Smooth muscle cell (in vitro differentiated cells): ENCODE measurements around the gene COL8A2. TPM values are rescaled to one million over a fixed set of nuclear protein-coding genes. Genes with fewer than 3 reads are reported as not detected.

ENCODE experiments used
- DNase-seq: peaks from one replicate; lab custom pipeline; 2025; ENCODE audit not compliant: unreplicated experiment; lab: John Stamatoyannopoulos, UW
- H2AFZ ChIP-seq: fragments of 200-600 bp; sonication (generic); 2 replicates; pipeline ENCODE4 v1.6.0; 2016; ENCODE audit warnings: antibody characterized with exemption, low read depth, mild to moderate bottlenecking
- H3F3A ChIP-seq: fragments of 200-600 bp; sonication (generic); 2 replicates; pipeline ENCODE4 v1.6.0; 2017; ENCODE audit warnings: antibody characterized with exemption, low read depth
- H3K27ac ChIP-seq: fragments of 200-600 bp; sonication (generic); 2 replicates; pipeline ENCODE4 v1.5.1; 2016; ENCODE audit warnings: low read depth, mild to moderate bottlenecking
- H3K27me3 ChIP-seq: fragments of 200-600 bp; sonication (generic); 2 replicates; pipeline ENCODE4 v1.6.1; 2016; ENCODE audit warnings: low read depth, mild to moderate bottlenecking
- H3K36me3 ChIP-seq: fragments of 200-600 bp; sonication (generic); 2 replicates; pipeline ENCODE4 v1.5.1; 2016; ENCODE audit warnings: low read depth
- H3K4me1 ChIP-seq: fragments of 200-600 bp; sonication (generic); 2 replicates; pipeline ENCODE4 v1.5.1; 2016; ENCODE audit warnings: low read depth
- H3K4me2 ChIP-seq: fragments of 200-600 bp; sonication (generic); 2 replicates; pipeline ENCODE4 v1.6.0; 2016; ENCODE audit warnings: mild to moderate bottlenecking
- H3K4me3 ChIP-seq: fragments of 200-600 bp; sonication (generic); 2 replicates; pipeline ENCODE4 v1.5.1; 2016; ENCODE audit warnings: mild to moderate bottlenecking
- H3K79me2 ChIP-seq: fragments of 200-600 bp; sonication (generic); 2 replicates; pipeline ENCODE4 v1.6.0; 2016; ENCODE audit warnings: low read depth, mild to moderate bottlenecking
- H3K9ac ChIP-seq: fragments of 200-600 bp; sonication (generic); 2 replicates; pipeline ENCODE4 v1.6.0; 2016; ENCODE audit warnings: low read depth
- H3K9me3 ChIP-seq: fragments of 200-600 bp; sonication (generic); replicated peaks from 2 replicates; pipeline ENCODE4 v1.5.1; 2016; ENCODE audit warnings: low read depth
- H4K20me1 ChIP-seq: fragments of 200-600 bp; sonication (generic); 2 replicates; pipeline ENCODE4 v1.6.0; 2016; ENCODE audit warnings: low read depth
- WGBS: methylation state at CpG from one replicate; pipeline ENCODE4 v1.1.7; 2016; ENCODE audit warnings: low lambda C conversion rate; 5-methylcytosine and 5-hydroxymethylcytosine counted together
- polyA plus RNA-seq: library from polyadenylated mRNA; unstranded; fragments of >200 nt; fragmentation: Nextera tagmentation; extraction: Ambion mirVana; gene quantifications from 2 replicates; pipeline ENCODE4 v1.2.1, GENCODE V29; 2016
- total RNA-seq: library from RNA; depleted of rRNA; stranded (reverse); fragments of >200 nt; gene quantifications from 2 replicates; pipeline ENCODE4 v1.2.3, GENCODE V29; 2014
- TF ChIP-seq, protein P1 (sequence below): fragments of 200-600 bp; sonication (generic); IDR thresholded peaks from 2 replicates; pipeline ENCODE4 v1.5.1; 2017; ENCODE audit warnings: borderline replicate concordance, mild to moderate bottlenecking, antibody characterized with exemption; ENCODE audit not compliant: insufficient read depth, poor library complexity, severe bottlenecking

The COL8A2 gene
- total and polyA plus RNA-seq, 2 experiments from 2014 or later, result 21.7 to 59.0 TPM

DNA sequence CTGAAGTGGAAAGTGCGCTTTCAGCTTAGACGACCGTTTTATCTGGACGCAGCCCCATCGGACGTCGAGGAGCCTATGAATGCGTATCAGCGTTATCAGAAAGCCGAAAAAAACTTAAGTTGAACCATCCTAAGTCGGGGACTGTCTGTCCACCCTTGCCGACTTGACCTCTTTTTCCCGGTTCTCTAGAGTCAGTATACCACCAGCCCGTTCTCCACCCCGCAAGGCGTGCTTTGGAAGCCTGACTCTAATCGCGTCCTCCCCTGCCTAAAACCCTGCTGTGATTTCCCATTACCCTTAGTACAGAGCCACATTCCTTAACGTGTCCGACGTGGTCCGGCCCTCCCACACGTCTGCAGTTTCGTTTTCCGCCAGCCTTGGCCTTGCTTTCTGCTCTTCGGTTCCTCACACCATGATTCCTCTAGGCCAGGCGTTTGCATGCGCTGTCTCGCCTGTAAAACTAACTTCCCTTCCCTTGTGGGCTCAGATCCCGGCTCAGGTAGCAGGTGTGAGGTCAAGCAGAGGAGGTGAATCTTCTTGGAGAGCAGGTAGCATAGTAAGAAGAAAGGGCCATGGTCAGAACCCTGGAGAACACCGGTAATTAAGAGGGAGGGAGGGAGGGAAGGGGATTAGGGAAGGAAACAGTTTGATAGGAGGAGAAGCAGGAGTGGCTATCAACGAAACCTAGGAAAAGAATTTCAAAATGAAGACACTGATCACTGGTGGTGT, 35.5 kb downstream of the COL8A2 start:
- H3K79me2 ChIP-seq, result peaks cover 20% of the 10 kb centered on the region
- H3K9ac ChIP-seq, result peak overlapping the region; percentile 77
- TF ChIP-seq, protein P1, sequence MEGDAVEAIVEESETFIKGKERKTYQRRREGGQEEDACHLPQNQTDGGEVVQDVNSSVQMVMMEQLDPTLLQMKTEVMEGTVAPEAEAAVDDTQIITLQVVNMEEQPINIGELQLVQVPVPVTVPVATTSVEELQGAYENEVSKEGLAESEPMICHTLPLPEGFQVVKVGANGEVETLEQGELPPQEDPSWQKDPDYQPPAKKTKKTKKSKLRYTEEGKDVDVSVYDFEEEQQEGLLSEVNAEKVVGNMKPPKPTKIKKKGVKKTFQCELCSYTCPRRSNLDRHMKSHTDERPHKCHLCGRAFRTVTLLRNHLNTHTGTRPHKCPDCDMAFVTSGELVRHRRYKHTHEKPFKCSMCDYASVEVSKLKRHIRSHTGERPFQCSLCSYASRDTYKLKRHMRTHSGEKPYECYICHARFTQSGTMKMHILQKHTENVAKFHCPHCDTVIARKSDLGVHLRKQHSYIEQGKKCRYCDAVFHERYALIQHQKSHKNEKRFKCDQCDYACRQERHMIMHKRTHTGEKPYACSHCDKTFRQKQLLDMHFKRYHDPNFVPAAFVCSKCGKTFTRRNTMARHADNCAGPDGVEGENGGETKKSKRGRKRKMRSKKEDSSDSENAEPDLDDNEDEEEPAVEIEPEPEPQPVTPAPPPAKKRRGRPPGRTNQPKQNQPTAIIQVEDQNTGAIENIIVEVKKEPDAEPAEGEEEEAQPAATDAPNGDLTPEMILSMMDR, result no peak

DNA sequence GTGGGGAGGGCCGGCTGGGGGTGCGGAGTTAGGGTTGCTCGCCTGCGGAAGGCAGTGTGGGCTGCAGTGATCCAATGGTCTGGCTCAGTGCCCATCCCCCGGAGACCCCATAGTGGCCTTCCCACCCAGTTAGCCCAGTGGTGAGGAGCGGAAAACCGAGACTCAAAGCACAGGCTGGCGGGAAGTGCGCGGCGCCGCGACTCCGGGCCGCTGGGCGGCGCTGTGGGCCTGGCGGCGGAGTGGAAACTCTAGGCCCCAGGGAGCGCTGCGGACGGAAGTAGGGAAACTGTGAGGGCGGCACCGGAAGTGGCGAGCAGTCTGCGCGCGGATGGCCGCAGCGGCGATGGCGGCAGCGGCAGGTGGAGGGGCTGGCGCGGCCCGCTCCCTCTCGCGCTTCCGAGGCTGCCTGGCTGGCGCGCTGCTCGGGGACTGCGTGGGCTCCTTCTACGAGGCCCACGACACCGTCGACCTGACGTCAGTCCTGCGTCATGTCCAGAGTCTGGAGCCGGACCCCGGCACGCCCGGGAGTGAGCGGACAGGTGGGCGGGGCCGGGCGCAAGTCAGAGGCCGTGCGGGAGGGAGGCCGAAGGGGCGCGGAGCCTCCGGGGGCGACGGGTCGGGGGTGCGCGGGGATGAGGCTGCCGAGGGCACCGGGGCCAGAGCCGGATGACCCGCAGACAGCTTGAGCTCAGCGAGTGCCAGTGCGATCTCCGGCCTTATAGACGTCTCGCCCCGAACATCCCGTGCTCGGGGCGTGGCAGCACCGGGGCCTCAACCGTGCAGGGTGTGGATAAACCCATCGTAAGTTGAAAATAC, 36.2 kb downstream of the COL8A2 start, which contains the start of gene ADPRS:
ADPRS (plus strand) TSS at position 316 of the 816 bp plus-strand sequence; CDS start at position 329, 13 bp downstream.
- Histone ChIP-seq H2AFZ (peak within 1 kb of the TSS; percentile 91), H3F3A (peaks cover under 1% of the 10 kb centered on the region), H3K36me3 (no peaks in the 10 kb centered on the region), H3K4me3 (peak within 1 kb of the TSS; percentile 94), H4K20me1 (no peaks in the 10 kb centered on the region), H3K4me2 (peak within 1 kb of the TSS; percentile 92), H3K27ac (peak within 1 kb of the TSS; percentile 77), H3K9ac (peak within 1 kb of the TSS; percentile 77), H3K4me1 (peaks cover 27% of the 10 kb centered on the region), H3K9me3 (no peaks in the 10 kb centered on the region), H3K27me3 (no peaks in the 10 kb centered on the region), H3K79me2 (peaks cover 20% of the 10 kb centered on the region)
- DNase-seq, result peak; percentile 65
- WGBS, result 3% methylated on average over 65 of the region's 84 CpGs
- TF ChIP-seq, protein P1, result peak; percentile 93

More for the DNA sequence above, 35.5 kb downstream of the COL8A2 start:
- H3F3A ChIP-seq, result peaks cover 5% of the 10 kb centered on the region
- no peaks in the 10 kb centered on the region for H3K36me3 ChIP-seq
- no peak for DNase-seq
- no peaks in the 10 kb centered on the region for H3K9me3 ChIP-seq
- H4K20me1 ChIP-seq, result no peaks in the 10 kb centered on the region
- 13% methylated on average over 32 of the region's 32 CpGs for WGBS
- H3K4me3 ChIP-seq, result peak overlapping the region; percentile 94
- H3K4me2 ChIP-seq, result peak overlapping the region; percentile 92
- peak overlapping the region; percentile 91 for H2AFZ ChIP-seq
- no peaks in the 10 kb centered on the region for H3K27me3 ChIP-seq
- H3K4me1 ChIP-seq, result peaks cover 21% of the 10 kb centered on the region
- peak overlapping the region; percentile 77 for H3K27ac ChIP-seq

DNA sequence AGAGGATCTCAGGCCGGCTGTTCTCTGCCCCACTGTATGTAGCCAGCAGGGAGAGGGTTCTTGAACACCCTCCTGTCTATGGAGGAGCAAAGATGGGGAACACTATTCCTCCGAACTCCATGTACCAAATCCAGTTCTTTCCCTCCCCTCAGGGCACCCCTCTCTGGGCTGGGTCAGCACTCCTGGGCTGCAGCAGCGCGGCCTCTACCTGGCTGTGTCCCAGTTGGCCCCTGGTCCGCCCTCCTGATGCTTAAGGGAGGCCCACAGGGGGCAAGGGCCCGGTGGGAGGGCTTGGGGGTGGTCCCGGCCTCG, 36.8 kb downstream of the COL8A2 start:
- Histone ChIP-seq H3K27ac (no peak overlapping the region), H2AFZ (peak overlapping the region; percentile 91)
- WGBS, result 65% methylated on average over 8 of the region's 8 CpGs

More for the DNA sequence above, 36.8 kb downstream of the COL8A2 start:
- Histone ChIP-seq H3K9ac (peak overlapping the region; percentile 77), H3K36me3 (no peaks in the 10 kb centered on the region), H3K4me3 (peak overlapping the region; percentile 94), H3K4me2 (peak overlapping the region; percentile 92), H3K79me2 (peaks cover 20% of the 10 kb centered on the region), H3K4me1 (peaks cover 30% of the 10 kb centered on the region), H4K20me1 (no peaks in the 10 kb centered on the region), H3F3A (no peaks in the 10 kb centered on the region), H3K9me3 (no peaks in the 10 kb centered on the region), H3K27me3 (no peaks in the 10 kb centered on the region)
- TF ChIP-seq, protein P1, result no peak
- no peak for DNase-seq
